ENCODE results near the gene AKAP7.
A peak's percentile ranks its signal among the peaks of the same experiment; 100 is the strongest.
"Not testable (repeated sequence)": the region's sequence is repeated elsewhere in the genome, so short reads cannot be mapped to it uniquely, and the experiment has no call there.

The AKAP7 gene

DNA sequence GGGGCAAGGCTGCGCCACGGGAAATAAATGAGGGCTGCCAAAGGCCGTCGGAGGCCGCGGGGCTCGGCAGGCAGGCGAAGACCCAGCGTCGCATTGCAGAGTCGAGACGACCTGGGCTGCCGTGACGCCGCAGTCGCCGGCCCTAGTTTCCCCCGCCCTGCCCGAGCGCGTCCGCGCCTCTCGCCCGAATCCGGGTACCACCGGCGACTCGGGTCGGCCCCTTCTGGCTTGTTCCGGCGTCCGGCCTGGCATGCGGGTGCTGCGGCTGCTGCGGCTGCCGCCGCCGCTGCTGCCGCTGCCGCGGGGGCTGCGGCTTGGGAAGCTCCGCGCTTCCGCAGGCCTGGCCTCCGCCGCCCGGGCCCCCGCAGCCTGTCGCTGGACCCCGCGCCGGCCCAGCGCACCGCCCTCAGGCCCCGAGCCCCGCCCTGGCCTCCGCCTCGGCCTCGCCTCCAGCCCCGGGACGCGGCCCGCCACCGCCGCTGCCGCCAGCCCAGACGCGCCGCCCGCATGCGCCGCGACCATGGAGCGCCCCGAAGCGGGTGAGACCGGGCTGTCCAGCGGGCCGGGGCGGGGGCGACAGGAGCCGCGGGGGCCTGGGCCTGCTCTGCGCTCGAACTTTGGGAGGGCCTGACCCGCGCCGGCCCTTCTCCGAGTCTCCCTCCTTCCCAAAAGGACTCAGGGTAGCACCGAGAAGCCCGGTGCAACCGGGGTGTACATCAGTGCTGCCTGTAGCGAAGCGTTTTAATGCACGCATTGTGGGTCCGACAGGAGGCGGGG lies at the start of gene AKAP7:
AKAP7 (plus strand) TSS at position 224 of the 777 bp plus-strand sequence; CDS start at position 521, 297 bp downstream.
- peaks cover 16% of the 10 kb centered on the region for H3K4me1 Mint-ChIP-seq (ENCODE audit: low read depth)
- peak within 1 kb of the TSS; percentile 83 for H3K27ac Mint-ChIP-seq
- H3K27me3 Mint-ChIP-seq, result no peaks in the 10 kb centered on the region
- H3K36me3 Mint-ChIP-seq (ENCODE audit: low read depth), result no peaks in the 10 kb centered on the region
- intact Hi-C loops (cut with micrococcal nuclease), result loop anchor here (1.0 kb wide), 1 partner anchor 72 kb away; the partner anchor contains the start of gene EPB41L2
- no peaks in the 10 kb centered on the region for H3K9me3 Mint-ChIP-seq
- peak within 1 kb of the TSS; percentile 78 for H3K4me3 Mint-ChIP-seq

DNA sequence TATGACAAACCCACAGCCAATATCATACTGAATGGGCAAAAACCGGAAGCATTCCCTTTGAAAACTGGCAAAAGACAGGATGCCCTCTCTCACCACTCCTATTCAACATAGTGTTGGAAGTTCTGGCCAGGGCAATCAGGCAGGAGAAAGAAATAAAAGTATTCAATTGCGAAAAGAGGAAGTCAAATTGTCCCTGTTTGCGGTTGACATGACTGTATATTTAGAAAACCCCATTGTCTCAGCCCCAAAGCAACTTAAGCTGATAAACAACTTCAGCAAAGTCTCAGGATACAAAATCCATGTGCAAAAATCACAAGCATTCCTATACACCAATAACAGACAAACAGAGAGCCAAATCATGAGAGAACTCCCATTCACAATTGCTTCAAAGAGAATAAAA lies 44.9 kb upstream of the AKAP7 start:
- H3K4me3 Mint-ChIP-seq; intact Hi-C loops (cut with micrococcal nuclease); H3K27me3 Mint-ChIP-seq; H3K36me3 Mint-ChIP-seq (ENCODE audit: low read depth); H3K4me1 Mint-ChIP-seq (ENCODE audit: low read depth); H3K27ac Mint-ChIP-seq: not testable (repeated sequence)
- peaks cover 32% of the 10 kb centered on the region for H3K9me3 Mint-ChIP-seq

DNA sequence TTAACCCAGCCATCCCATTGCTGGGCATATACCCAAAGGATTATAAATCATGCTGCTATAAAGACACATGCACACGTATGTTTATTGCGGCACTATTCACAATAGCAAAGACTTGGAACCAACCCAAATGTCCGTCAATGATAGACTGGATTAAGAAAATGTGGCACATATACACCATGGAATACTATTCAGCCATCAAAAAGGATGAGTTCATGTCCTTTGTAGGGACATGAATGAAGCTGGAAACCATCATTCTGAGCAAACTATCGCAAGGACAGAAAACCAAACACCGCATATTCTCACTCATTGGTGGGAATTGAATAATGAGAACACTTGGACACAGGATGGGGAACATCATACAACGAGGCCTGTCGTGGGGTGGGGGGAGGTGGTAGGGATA lies 43.3 kb upstream of the AKAP7 start:
- H3K4me1 Mint-ChIP-seq (ENCODE audit: low read depth); intact Hi-C loops (cut with micrococcal nuclease); H3K4me3 Mint-ChIP-seq; H3K36me3 Mint-ChIP-seq (ENCODE audit: low read depth); H3K27ac Mint-ChIP-seq; H3K27me3 Mint-ChIP-seq: not testable (repeated sequence)
- H3K9me3 Mint-ChIP-seq, result peaks cover 24% of the 10 kb centered on the region

DNA sequence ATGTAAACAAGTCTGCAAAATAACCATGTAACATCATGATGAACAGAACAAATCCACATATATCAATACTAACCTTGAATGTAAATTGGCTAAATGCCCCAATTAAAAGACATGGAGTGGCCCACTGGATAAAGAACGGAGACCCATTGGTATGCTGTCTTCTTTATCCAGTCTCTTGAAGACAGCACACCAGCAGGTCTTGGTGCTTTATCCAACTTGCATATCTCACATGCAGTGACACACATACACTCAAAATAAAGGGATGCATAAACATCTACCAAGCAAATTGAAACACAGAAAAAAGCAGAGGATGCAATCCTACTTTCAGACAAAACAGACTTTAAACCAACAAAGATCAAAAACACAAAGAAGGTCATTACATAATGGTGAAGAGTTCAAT lies 41.9 kb upstream of the AKAP7 start:
- no peaks in the 10 kb centered on the region for H3K36me3 Mint-ChIP-seq (ENCODE audit: low read depth)

DNA sequence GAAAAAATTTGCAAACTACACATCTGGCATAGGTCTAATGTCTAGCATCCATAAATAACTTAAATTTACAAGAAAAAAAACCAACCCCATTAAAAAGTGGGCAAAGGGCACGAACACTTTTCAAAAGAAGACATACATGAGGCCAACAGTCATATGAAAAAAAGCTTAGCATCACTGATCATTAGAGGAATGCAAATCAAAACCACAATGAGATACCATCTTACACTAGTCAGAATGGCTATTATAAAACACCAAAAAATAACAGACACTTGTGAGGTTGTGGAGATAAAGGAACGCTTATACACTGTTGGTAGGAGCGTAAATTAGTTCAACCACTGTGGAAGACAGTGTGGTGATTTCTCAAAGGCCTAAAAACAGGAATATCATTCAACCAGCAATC lies 38.5 kb upstream of the AKAP7 start:
- no peaks in the 10 kb centered on the region for H3K27me3 Mint-ChIP-seq
- intact Hi-C loops (cut with micrococcal nuclease), result no loop called here
- H3K9me3 Mint-ChIP-seq, result peaks cover 15% of the 10 kb centered on the region

More for the DNA sequence above, 41.9 kb upstream of the AKAP7 start:
- Mint-ChIP-seq H3K4me1 (ENCODE audit: low read depth) (no peaks in the 10 kb centered on the region), H3K27ac (no peak overlapping the region), H3K27me3 (no peaks in the 10 kb centered on the region), H3K9me3 (peaks cover 15% of the 10 kb centered on the region), H3K4me3 (no peak overlapping the region)
- intact Hi-C loops (cut with micrococcal nuclease), result no loop called here

DNA sequence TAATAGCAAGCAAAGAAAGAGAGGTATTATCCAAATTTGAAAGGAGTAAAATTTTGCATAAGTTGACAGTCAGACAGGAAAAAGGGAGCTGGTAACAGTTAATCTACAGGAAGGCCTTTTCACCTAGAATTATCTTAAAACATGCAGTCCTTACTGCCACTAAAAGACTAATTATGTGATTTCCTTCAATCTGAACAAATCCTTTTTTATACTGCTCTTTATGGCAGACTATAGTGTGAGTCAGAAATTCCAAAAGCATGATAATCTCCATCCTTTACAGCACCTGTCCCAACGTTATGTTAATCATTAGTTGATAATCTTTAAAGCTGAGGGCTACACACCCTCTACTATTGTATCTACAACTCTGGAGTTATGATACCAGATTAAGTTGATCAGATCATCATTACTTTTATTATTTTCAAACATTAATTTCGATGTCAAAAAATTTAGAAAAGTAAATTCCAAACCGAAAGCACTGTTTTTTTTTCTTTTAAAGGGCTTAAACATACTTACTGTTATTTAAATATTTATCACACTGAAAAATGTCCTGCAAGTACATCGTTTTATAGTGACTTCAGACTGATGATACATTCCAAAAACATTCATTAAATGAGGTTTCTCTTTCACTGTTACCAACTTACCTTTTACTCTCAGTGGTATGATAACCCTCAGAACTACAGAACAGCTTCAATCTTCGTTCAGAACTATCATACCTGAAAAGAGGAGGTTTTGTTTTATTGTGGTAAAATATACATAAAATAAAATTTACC lies 33.2 kb upstream of the AKAP7 start:
- H3K4me3 Mint-ChIP-seq, result no peak overlapping the region
- H3K27ac Mint-ChIP-seq, result no peak overlapping the region
- intact Hi-C loops (cut with micrococcal nuclease), result no loop called here
- no peaks in the 10 kb centered on the region for H3K27me3 Mint-ChIP-seq
- no peaks in the 10 kb centered on the region for H3K36me3 Mint-ChIP-seq (ENCODE audit: low read depth)
- no peaks in the 10 kb centered on the region for H3K9me3 Mint-ChIP-seq
- no peaks in the 10 kb centered on the region for H3K4me1 Mint-ChIP-seq (ENCODE audit: low read depth)

More for the DNA sequence above, 38.5 kb upstream of the AKAP7 start:
- Mint-ChIP-seq H3K4me3 (no peak overlapping the region), H3K4me1 (ENCODE audit: low read depth) (no peaks in the 10 kb centered on the region), H3K27ac (no peak overlapping the region), H3K36me3 (ENCODE audit: low read depth) (no peaks in the 10 kb centered on the region)

DNA sequence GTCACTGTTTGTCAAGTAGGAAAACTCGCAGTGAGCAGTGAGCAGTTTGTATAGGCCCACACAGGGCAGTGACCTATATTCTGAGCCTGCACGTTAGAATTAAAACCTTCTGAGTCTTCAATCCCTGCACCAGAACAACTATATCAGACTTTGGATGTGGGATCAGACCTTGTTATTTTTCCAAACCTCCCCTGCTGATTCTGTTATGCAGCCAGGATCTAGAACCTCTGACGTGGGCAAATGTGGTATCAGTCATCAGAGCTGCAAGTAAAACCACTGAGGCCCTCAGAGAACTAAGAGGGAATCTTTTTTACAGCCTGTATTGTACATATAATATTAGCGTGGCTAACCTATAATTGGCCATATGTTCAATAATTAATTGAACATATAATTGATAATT lies 32.0 kb upstream of the AKAP7 start:
- Mint-ChIP-seq H3K36me3 (ENCODE audit: low read depth) (no peaks in the 10 kb centered on the region), H3K27ac (no peak overlapping the region), H3K27me3 (no peaks in the 10 kb centered on the region), H3K4me1 (ENCODE audit: low read depth) (peaks cover 4% of the 10 kb centered on the region), H3K9me3 (no peaks in the 10 kb centered on the region), H3K4me3 (no peak overlapping the region)
- intact Hi-C loops (cut with micrococcal nuclease), result no loop called here

DNA sequence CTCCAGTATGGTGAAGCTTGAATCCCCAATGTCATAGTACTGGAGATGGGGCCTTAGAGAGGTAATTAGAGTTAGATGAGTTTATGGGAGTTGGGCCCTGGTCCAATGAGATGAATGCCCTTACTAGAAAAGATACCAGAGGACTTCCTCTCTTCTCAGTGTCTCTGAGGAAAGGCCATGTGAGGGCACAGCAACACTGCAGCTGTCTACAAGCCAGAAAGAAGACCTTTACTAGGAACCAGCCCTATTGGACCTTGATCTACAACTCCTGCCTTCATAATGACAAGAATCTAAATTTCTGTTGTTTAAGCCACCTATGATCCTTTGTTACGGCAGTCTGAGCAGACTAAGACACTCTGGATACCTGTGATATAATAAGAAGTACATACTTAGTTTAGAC lies 31.4 kb upstream of the AKAP7 start:
- no peaks in the 10 kb centered on the region for H3K36me3 Mint-ChIP-seq (ENCODE audit: low read depth)
- H3K9me3 Mint-ChIP-seq, result no peaks in the 10 kb centered on the region
- no peak overlapping the region for H3K4me3 Mint-ChIP-seq
- intact Hi-C loops (cut with micrococcal nuclease), result no loop called here
- H3K27me3 Mint-ChIP-seq, result no peaks in the 10 kb centered on the region
- H3K27ac Mint-ChIP-seq, result no peak overlapping the region
- H3K4me1 Mint-ChIP-seq (ENCODE audit: low read depth), result peaks cover 6% of the 10 kb centered on the region

DNA sequence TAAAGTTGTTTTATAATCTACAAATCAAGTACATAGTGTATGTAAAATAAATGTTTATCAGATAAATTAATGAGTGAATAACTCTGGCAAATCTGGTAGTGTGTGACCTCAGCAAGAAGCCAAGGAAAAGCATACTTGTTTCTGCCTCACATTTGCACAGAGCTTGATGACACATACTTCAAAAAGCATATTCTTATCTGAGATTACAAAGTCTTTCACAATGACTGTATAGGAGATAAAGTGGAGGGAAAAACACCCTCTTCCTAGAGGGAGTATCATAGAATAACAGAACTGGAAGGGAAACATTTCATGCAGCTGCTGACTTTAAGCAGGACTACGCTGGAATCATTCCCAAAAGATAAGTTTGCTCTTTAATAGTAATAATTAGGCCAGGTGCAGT lies 28.1 kb upstream of the AKAP7 start:
- no peaks in the 10 kb centered on the region for H3K9me3 Mint-ChIP-seq
- peaks cover 6% of the 10 kb centered on the region for H3K4me1 Mint-ChIP-seq (ENCODE audit: low read depth)
- H3K27me3 Mint-ChIP-seq, result no peaks in the 10 kb centered on the region
- intact Hi-C loops (cut with micrococcal nuclease), result no loop called here
- H3K36me3 Mint-ChIP-seq (ENCODE audit: low read depth), result no peaks in the 10 kb centered on the region
- H3K27ac Mint-ChIP-seq, result no peak overlapping the region
- H3K4me3 Mint-ChIP-seq, result no peak overlapping the region

DNA sequence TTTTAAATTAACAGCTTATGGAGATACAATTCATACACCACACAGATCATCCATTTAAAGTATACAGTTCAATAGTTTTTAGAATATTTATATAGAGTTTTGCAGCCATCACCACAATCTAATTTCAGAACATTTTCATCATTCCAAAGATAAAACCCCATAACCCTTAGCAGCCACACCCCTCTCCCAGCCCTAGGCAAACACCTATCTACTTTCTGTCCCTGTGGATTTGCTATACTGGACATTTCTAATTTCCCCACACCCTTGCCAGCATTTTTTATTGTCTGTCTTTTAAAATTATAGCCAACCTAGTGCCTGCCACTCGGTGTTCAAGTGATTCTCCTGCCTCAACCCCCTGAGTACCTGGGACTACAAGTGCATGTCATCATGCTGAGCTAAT lies 23.0 kb upstream of the AKAP7 start:
- Mint-ChIP-seq H3K36me3 (ENCODE audit: low read depth) (no peaks in the 10 kb centered on the region), H3K4me1 (ENCODE audit: low read depth) (peaks cover 6% of the 10 kb centered on the region), H3K27me3 (no peaks in the 10 kb centered on the region), H3K27ac (peak overlapping the region; percentile 41), H3K9me3 (no peaks in the 10 kb centered on the region), H3K4me3 (no peak overlapping the region)
- intact Hi-C loops (cut with micrococcal nuclease), result no loop called here

DNA sequence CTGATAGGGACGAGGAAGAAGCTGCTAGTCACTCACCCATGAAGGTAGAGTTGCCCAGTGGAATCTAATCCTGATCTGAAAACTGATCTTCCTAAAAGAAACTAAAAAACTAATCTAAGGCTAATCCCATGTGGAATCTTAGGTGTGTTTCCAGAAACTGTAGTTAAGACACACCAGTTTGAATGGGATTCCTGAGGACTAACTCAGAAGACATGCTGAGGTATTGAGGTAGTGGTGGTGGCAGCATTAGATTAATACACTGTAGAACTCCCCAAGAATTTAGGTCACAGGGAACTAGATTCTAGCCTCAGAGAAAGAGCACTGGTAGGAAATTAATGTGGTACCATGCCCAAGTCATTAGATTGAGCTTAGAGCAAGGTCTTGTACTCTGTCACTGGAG lies 19.6 kb upstream of the AKAP7 start:
- Mint-ChIP-seq H3K9me3 (no peaks in the 10 kb centered on the region), H3K36me3 (ENCODE audit: low read depth) (no peaks in the 10 kb centered on the region), H3K27ac (no peak overlapping the region), H3K27me3 (no peaks in the 10 kb centered on the region), H3K4me1 (ENCODE audit: low read depth) (peaks cover 12% of the 10 kb centered on the region), H3K4me3 (no peak overlapping the region)
- intact Hi-C loops (cut with micrococcal nuclease), result loop anchor here (1.0 to 5.0 kb wide), 2 partner anchors 230 to 417 kb away; no protein-coding TSS in a partner anchor

DNA sequence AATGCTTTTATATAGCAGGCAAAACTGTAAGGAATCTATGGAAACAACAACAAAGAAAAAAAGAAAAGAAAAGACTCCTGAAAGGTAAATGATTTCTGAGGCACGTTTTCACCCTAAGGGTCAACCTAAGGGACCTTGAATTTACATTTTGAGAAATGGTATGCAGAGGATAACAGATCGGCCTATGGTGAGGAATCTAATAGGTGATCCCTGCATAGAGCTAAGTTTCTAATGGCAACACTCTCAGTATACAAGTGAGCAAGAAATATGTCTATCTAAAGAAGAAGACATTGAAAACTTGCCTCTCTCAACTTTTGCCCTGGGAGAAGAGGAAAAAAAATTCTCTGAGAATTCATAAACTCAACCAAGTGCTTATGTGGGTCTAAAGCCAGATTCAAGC lies 18.9 kb upstream of the AKAP7 start:
- Mint-ChIP-seq H3K4me1 (ENCODE audit: low read depth) (peaks cover 12% of the 10 kb centered on the region), H3K27me3 (no peaks in the 10 kb centered on the region)

DNA sequence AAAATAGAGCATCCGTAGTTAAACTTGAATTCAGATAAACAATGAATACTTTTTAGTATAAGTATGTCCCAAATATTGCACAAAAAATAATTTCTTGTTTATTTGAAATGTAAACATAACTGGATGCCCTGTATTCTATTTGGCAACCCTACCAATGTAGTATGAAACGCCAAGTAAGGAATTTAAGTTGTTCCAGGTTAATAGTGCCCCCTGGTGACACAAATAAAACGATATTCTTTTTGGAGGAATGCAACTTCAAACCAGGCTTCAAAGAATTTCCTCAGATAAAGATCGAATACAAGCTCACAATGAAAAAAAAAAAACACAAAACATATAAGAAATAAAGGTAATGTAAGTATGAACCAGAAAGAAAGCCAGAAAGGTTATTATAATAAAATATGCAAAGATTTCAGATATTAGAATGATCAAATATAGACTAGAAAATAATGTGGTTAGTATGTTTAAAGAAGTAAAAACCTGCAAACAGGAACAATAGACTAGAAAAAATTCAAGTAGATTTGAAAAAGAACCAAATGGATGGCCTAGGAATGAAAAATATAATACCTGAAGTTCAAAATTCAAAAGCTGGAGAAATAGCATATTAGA lies 18.4 kb upstream of the AKAP7 start:
- no peaks in the 10 kb centered on the region for H3K27me3 Mint-ChIP-seq

More for the DNA sequence above, 18.9 kb upstream of the AKAP7 start:
- H3K4me3 Mint-ChIP-seq, result no peak overlapping the region
- no peaks in the 10 kb centered on the region for H3K9me3 Mint-ChIP-seq
- no peaks in the 10 kb centered on the region for H3K36me3 Mint-ChIP-seq (ENCODE audit: low read depth)
- intact Hi-C loops (cut with micrococcal nuclease), result loop anchor here (1.0 to 5.0 kb wide), 2 partner anchors 231 to 416 kb away; no protein-coding TSS in a partner anchor
- H3K27ac Mint-ChIP-seq, result no peak overlapping the region

DNA sequence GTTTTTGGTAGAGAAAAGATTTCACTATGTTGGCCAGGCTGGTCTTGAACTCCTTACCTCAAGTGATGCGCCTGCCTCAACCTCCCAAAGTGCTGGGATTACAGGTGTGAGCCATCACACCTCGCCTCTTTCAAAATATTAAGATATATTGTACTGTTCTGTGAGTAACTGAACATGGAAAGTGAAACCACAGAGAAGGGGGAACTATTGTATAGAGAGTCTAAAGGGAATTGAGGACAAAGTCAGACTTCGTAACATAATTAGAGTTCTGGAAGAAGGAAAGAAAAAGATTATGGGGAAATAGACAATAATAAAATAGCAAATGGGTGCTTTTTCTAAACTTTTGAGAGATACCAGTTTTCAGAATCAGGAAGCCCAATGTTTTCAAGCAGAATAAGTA lies 17.4 kb upstream of the AKAP7 start:
- Mint-ChIP-seq H3K27ac (peak overlapping the region; percentile 38), H3K27me3 (no peaks in the 10 kb centered on the region), H3K36me3 (ENCODE audit: low read depth) (no peaks in the 10 kb centered on the region), H3K4me3 (no peak overlapping the region), H3K4me1 (ENCODE audit: low read depth) (peaks cover 12% of the 10 kb centered on the region), H3K9me3 (no peaks in the 10 kb centered on the region)
- intact Hi-C loops (cut with micrococcal nuclease), result loop anchor here (1.0 to 5.0 kb wide), 2 partner anchors 55 to 414 kb away; partner anchors contain the start of gene EPB41L2

More for the DNA sequence above, 18.4 kb upstream of the AKAP7 start:
- intact Hi-C loops (cut with micrococcal nuclease), result loop anchor here (1.0 to 5.0 kb wide), 3 partner anchors 54 to 415 kb away; partner anchors contain the start of gene EPB41L2
- no peaks in the 10 kb centered on the region for H3K36me3 Mint-ChIP-seq (ENCODE audit: low read depth)
- H3K27ac Mint-ChIP-seq, result no peak overlapping the region
- peaks cover 12% of the 10 kb centered on the region for H3K4me1 Mint-ChIP-seq (ENCODE audit: low read depth)
- no peak overlapping the region for H3K4me3 Mint-ChIP-seq
- H3K9me3 Mint-ChIP-seq, result no peaks in the 10 kb centered on the region

Data from dendritic cell treated with granulocyte-macrophage colony-stimulating factor and Interleukin-4, amounts not matched to agents 40 ng/mL and 50 ng/mL, for 4 days (primary cell).